Stimulated activated CD4-positive, alpha-beta T cell treated with anti-CD3 and anti-CD28 coated beads, Interleukin-15, amount 100 ng/mL, for 24 hours (primary cell): ENCODE results near the gene UGT1A8.

ENCODE experiments used
- DNase-seq: peaks from one replicate; pipeline ENCODE4 v3.0.0-alpha.2; 2020

UGT1A8 gene

GRCh38 chr2:233822101-233822771, 204.8 kb downstream of the UGT1A8 start:
- DNase-seq: no peak
